Hematopoietic multipotent progenitor cell treated with erythropoietin and hydrocortisone succinate and interleukin-3 and kit ligand, for 6 days (in vitro differentiated cells): ENCODE data around the gene GRM5.
"Not testable (repeated sequence)": the region's sequence is repeated elsewhere in the genome, so short reads cannot be mapped to it uniquely, and the experiment has no call there.

Experiments
- DNase-seq: peaks from one replicate; pipeline ENCODE4 v3.0.0-alpha.2; 2015

Gene GRM5

DNA sequence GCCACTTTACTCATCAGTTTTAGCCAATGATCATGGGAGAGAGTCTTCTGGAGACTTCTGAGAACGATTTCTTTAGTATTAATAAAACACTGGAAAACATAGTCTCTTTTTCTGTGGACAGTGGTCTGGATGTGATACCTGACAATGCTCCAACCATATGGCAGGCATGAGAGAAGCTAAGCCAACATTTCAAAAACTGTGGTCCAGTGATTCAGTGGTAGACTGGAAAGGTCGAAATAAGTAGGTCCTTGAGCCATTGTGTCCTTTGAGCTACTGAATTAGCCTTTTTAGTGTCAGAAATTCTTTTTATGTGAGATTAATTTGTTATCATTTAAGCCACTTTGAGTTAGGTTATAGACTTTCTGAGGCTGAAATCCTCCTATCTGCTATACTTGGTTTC is 530.5 kb downstream of the GRM5 start:
- no peak for DNase-seq

DNA sequence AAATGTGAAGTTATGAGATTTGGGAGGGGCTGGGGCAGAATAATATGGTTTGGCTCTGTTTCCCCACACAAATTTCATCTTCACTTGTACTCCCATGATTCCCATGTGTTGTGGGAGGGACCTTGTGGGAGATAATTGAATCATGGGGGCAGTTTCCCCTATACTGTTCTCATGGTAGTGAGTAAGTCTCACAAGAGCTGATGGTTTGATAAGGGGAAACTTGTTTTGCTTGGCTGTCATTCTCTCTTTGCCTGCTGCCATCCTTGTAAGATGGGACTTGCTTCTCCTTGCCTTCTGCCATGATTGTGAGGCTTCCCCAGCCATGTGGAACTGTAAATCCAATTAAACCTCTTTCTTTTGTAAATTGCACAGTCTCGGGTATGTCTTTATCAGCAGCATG is 531.1 kb downstream of the GRM5 start:
- not testable (repeated sequence) for DNase-seq

DNA sequence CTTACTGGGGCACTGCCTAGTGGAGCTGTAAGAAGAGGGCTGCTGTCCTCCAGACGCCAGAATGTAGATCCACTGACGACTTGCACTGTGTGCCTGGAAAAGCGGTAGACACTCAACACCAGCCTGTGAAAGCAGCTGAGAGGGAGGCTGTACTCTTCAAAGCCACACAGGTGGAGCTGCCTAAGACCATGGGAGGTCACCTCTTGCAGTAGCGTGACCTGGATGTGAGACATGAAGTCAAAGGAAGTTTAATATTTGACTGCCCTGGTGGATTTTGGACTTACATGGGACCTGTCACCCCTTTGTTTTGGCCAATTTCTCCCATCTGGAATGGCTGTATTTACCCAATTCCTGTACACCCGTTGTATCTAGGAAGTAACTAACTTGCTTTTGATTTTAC is 531.6 kb downstream of the GRM5 start:
- no peak for DNase-seq

DNA sequence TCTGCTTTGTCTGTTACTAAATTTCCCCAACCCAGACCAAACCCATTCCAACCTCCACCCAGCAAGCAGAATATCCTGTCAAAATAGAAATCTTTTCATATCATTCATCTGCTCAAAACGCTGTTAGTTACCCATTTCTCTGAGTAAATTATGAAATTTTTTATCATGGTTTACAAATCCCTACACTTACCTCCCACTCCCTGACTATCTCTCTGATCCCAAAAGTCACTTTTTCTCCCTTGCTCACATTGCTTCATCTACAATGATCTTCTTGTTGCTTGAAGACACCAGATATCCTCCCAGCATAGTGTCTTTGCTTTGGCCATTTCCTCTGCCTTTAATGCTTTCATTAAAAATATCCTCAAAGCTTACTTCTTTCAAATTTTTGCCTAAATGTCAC is 532.8 kb downstream of the GRM5 start:
- no peak for DNase-seq

DNA sequence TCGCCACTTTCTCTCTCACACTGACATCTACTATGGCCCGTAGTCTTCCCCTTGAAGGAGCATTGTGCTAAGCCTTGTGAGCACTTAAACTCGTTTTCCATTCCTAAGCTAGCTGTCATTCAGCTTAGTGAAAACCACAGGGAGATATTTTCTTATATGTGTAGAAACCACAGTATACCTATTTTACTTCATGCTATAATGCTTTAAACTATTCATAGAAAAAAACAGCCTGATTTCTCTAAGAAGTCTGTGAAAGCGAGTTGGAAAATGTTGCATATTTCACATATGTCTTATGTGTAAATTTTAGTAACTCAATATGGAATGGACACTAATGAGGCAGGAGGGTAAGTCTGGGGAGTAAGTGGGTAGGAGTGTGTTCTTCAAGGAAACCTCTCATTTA is 534.0 kb downstream of the GRM5 start:
- DNase-seq = no peak

DNA sequence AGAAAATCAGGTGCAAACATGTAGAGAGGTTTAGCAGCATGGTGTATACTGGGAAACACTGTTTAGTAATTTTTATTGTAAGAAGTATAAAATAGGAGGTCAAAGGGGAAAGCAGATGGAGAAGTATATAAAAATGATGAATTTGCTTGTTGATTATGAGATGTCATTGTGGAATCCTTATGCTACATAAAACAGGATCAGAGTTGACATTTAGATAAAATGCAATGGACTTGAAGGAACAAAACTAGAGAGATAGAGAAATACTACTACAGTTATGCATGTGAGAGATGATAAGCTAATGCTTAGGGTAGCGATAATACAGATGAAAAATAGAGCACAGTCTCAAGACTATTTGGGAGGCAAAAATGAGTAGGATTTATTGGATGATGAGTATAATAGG is 536.4 kb downstream of the GRM5 start:
- DNase-seq = no peak

DNA sequence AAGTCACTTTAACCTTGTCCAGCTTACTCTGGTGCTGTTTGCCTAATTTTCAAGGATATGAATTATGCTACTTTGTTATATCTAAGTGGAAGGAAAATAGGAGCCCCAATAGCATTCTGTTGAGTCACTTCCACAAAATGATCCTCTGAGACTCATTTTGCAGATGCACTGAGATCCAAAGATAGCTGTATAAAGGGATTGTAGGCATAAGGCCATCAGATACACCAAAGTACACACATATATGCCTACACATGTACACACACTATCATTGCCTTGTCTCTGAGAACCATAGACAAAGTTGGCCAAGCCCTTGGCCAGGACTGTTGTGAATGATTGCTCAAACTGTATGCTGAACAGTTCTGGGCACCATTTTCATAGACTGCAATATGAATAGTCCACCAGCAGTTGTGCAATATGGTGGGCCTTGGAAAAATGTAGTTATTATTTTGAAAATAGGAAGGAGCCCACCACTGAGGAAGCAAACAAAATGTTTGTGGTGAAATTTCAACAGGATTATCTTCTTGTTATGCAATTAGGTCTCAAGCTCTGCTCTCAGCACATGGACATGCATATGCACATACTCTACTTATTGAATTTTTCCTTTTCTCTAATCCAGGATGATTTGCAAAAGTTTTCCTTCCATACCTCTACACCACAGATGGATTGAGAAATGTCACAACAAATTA is 542.3 kb downstream of the GRM5 start:
- peak; percentile 26 for DNase-seq

DNA sequence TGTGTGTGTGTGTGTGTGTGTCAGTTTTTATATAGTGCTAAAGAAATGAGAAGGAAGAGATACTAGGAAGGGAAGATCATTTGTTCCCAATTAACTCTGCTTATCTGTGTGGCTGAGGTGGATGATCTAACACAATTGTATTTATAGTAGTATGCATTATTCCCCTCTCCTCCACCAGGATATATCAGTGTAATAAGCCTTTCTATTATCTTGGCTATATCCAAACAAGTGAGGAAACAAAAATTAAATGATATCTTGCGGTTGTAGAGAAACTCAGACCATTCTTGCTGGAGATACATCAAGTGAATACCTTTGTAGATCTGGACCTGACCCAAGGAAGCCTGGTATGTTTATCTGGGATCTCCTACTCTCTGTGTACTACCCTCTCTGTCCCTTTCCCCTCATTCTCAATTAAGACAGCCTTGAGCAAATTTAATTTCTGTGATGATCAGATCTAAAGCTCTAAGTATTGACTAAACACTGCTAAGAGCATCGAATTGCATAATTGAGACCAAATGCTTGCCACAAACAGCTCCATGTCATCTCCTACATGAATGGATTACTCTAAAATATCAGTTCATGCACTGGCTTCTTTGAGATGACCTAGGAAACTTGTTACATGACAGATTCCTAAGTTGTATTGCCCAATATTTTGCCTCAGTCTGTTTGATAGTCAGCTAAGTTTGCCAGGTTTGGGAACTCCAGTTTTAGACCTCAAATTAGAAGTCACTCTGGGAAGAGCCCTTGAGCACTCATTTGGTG is 543.0 kb downstream of the GRM5 start:
- no peak for DNase-seq

DNA sequence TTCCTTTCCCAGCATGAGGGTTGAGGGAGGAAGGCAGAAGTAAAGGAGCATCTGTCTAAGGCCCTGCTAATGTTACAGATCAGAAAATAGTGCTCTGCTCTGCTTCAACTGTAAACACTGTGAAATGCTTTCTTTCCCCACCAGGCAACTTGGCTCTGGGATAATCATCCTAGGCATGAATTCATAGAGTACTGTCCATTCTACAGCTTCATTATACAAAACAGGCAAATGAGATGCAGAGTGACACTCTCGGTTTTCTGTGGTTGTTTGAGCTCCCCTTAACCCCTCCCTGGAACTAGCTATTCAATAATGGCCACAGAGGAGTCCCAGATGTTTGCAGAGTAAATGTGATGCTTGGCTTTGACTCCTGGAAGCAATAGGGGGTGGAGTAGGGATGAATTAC is 544.0 kb downstream of the GRM5 start:
- no peak for DNase-seq

DNA sequence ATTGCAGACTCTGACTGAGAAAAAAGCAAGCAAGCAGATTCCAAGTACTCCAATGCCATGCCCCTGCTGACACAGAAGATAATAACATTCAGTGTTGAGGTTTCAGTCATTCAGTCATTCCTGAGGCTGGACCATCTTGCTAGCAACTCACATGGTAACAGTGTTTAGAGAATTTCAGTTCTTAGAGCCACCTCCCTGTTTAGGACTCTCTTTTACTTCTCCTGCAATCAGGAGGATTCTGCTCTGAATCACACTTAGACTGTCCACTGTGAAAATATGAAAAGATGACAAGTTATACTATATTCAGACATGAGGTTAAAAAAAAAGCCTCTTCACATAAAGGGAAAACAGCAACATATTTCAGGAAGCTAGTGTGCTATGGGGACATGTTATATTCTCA is 544.4 kb downstream of the GRM5 start:
- DNase-seq = no peak

DNA sequence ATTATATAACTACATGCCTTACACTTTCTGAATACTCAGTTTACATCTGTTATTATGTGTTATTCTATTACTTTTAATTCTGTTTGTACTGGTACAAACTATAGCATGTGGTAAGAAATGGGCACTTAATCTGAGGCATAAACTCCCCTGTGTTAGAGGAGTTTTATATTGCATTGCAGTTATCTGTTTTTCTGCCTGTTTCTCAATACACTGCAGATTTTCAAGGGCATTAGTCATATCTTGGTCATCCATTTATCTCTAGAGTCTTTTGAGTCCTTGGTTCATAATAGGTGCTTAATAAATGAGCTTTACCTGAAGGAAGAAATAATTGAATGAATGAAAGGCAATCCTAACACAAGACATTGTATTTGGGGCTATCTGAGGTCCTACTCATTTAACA is 545.4 kb downstream of the GRM5 start:
- DNase-seq = no peak

DNA sequence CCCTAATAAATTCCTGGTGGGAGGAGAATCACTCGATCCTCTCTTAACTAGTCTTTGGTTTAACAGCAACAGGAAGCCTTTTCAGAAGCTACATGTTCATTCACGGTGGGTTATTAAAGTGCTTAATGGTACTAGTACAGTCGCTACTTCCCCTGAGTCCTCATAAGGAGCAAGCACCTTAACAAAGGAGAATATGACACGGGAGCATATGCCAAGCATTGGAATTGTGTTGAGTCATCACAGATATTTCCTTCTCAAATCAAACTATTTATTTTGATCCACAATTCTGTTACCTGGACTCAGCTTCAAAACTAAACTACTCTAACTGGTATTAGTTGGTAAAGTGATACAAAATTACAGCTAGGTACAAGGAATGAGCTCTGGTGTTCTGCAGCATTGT is 550.8 kb downstream of the GRM5 start:
- DNase-seq = no peak

DNA sequence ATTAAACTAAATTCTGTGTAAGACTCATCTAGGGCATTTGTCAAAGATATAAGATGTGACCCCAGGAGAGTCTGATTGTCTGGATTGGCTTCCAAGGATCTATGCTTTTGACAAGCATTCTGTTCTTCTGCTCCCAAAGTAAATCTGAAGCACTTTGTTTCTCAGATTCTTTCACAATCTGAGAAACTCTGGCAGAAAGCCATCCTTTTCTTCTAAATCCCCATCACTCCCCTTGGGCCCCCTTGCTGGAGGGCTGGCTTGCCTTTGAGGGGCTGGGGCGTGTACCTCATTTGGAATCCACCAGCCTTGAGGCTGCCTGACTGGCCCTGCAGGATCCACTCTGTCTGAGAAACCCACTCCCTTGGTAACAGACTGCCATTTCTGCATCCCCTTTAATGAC is 554.8 kb downstream of the GRM5 start:
- no peak for DNase-seq

DNA sequence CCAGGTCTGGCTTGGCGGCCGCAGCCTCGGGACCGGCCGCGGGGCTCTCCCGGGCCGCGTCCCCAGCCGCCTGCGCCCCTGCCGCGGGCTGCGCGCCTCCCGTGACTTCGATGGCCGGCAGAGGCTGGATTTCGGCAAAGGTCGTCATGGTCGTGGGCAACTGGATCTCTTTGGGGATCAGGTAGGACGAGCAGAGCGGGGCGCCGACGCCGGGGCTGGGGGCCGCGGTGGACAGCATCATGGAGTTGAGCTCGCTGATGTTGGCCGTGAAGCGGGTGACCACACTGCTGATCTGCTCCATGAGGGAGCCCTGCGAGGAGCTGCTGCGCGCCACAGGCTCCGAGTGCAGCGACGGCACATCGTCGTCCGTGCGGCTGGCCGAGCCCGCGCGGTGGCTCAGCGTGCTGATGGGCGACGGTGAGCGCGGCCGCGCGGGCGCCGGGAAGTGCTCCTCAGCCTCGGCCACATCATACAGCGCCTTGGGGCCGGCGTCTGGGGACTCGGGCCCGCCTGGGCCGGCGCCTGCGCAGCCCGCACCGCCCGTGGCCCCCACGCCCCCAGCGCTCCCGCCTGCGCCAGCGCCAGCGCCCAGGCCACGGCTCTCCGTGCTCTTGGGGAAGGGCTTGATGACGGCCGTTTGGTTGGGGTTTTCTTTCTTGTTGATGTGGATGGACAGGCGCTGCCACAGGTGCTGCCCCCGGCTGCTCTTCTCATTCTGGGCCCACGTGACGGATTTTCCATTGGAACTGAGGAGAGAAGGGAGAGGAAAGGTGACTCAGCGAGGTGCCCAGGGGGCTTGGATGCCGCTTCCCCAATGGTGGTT is 556.8 kb downstream of the GRM5 start:
- DNase-seq = peak; percentile 21

DNA sequence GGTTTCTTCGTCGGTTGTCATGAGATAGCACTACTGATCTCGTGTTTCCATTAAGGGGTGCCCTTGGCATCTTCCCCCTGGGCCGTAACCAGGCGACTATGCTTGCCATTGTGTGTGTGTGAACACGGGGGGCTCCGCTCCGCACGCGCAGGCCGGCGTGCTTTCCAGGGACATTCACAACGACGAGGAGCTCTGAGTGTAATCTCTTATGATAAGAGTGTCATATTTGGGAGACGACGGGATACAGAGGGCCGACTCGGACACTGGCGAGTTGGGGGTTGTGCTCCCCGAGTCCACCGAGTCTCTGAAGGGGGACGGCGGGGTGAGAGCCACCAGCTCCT is 557.4 kb downstream of the GRM5 start:
- DNase-seq = no peak

DNA sequence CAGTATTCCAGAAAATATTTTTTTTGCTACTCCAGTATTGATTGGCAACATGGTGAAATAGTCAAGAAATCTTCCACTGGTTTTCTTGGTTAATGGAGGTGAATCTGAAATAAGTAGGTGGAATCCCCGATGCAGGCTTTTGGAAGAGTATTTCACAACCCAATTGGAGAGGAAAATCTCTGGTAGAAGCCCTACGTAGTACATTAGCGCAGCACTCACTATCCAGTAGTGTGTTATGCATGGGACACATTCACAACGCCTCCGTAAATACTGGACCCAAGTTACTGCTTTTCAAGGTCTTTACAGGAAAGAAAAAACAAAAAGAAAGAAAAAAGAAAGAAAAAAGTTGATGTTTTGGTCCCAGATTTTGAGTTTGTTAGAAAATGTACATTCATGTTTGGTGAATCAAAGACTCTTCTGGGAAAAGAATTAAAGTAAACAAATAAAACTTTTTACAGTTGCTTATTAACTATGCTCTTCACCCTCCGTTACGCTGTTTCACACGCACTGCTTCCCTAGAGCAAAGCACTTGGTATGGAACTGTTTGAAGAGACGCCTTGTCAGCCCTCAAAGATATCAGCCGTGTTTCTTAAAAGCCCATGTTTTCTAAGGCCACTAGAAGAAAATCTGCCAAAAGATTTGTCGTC is 557.9 kb downstream of the GRM5 start:
- DNase-seq = no peak

DNA sequence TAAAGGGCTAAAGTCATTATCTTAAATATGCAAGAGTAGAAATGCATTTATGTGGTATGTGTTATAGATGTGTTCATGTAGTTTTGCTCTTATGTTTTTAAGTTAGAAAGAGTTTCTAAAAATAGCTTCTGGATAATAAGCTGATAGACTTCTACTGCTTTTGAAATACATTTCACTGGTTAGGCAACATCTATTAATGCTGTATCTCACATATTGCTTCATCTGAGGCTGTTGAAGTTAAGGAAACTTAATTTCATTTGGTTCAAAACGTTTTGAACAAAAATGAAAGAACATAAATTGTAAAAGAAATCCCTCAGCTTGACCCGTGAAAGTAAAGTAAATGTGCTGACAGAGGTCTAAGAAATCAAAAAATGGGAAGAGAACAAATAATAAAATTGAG is 564.2 kb downstream of the GRM5 start:
- no peak for DNase-seq

DNA sequence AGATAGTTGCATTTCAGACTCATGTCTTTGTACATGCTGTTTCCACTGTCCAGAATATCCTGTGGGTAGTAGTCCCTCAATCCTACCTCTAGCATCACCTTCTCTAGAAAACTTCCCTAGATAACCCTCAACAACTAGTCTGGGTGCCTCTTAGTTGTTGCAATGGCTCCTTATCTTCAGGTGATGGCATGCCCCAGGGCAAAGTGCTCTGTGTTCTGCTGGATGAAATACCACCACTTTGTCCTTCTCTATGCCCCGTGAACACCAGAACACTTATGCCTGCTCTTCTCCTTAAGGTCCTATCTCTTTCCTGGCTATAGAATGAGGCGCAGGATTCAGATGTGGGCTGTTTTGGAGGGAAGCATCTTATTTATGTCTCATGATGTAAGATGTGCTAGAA is 569.9 kb downstream of the GRM5 start:
- no peak for DNase-seq

DNA sequence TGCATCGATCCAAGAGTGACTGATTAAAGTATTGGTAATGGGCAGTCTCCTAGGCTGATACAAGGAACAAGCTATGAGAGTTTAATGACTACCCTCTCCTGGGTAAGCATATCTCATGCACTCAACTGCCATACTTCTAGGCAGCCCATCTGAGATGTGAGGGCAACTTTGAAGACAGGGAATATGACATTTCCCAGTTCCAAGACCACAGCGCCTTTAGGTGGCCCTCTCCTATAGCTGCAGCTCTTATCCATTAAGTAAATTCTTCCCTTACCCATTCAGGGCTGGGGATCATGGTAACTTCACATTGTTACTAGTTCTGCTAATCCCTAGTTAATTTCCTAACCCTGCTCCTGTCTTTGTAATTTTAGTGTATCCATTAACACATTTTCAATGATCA is 570.9 kb downstream of the GRM5 start:
- peak; percentile 13 for DNase-seq

DNA sequence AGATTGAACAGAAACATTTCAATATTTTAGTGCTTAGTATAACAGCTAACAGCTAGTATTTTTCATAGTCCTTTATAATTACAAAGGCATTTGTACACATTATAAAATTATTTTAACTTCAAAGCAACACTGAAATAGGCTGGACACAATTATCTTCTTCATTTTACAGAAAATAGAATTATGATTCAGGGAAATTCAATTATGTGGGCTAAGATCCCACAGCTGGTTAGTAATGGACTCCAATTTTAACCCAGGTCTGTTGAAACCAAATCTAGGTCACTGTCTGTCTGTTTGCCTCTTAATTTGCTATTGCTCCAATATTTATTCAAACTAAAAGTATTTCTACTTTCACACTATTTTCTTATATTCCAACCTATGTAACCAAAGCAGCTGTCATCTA is 574.1 kb downstream of the GRM5 start:
- no peak for DNase-seq

DNA sequence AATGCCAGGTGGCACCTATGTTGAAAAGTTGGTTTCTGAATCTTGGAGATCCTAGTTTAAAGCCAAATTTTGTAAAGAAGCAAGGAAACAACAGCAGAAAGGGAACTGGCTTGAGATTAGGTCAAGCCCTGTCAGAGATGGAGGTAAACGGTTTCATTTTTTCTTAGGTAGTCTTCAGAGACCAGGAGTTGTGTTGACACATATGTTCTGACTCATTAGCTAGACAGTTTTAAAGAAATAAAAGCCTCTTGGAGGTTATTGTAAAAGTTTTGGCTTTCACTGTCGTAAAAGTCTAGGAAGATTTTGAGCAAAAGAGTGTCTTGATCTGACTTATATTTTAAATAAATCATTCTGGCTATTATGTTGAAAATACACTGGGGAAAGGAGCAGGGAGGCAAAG is 576.8 kb downstream of the GRM5 start:
- no peak for DNase-seq

DNA sequence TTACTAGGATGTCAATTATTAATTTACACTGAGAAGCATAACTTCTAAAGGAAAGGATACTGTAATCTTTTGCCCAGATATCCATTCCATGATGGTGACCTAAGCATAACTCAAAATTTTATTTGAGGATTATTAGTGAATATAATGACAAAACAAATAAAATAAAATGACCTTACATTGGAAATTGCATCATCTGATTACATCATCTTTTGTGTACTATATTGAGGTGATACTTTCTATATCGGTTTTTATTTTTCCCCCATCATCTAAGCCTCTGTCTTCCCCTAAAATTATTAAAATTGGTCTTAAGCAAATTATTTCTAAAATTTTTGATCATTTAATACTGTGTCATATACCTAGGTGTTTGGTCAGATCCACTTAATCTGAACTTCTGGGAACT is 578.1 kb downstream of the GRM5 start:
- DNase-seq = no peak

DNA sequence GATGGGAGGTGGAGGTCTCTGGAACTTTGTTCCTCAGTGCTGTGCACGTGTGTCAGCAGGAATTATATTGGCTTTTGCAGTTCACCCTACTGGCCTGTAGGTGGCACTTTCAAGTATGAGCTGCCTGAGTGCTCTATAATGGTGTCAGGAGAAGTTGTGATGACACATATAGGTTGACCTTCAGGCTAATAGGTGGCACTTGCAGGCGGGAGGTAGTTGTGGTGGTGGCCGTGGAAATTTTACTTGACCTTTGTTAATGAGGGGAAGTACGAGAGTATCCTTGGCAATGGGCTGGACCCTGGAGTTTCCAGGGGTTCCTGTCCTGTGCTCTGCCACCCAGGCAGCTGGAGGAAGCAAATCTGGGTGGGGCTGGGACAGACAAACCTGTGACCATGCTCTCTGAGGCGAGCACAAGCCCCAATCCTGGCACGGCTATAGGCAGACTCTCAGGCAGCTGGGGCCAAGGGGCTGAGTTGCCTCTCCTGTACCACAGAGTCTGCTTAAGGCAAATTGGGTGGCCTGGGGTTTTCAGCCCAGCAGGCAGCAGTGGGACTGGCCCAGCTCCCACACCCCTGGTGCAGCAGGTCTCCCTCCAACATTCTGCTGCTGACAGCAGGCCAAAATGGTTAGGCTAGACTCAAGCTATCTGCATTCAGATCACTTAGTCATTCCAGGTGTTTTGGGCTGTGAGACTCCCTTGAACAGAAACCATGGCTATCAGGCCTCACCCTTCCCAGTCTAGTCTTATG is 580.7 kb downstream of the GRM5 start:
- peak; percentile 75 for DNase-seq
